Measurements from ENCODE around the gene PHLDA2.

PHLDA2 gene

DNA sequence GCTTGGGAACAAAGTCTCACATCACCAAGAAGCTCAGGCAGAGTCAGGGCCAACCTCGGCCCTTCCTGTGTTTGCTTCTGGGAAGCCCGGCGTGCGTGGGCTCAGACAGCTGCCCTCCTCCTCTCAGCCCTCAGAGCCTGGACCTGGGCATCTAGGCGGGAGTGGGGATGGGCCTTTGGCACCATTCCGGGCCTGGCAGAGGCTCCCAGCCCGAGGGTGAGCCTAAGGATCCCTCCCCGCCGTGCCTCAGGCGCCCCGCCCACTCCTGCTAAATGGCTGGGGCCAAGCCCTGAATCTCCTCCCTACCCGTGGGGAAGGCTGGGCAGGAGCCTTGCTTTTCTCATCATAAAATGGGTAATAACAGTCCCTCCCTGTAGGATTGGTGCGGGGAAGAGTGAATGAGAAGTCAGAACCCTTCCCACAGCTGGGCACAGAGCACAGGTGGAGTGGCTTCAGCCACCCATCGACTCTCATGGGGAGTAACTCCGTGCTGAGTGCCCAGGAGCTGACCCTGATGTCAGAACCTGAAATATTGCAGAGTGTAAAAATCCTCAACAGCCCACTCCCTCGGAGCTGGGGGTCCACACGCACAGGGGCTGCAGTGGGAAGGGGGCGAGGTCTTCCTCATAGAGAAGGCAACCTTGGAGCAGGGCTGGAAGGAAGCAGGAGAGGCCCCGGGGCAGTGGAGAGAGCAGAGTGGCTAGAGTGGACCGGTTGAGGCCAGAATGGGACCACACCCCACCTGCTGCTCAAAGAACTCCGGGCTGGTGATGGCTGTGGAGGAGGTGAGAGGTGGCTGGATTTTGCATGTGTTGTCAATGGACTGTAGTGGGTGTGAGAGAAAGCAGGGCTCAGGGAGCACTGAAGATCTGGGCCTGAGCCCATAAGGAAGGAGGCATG lies 24.8 kb downstream of the PHLDA2 start:
- H3K9me3 ChIP-seq (ENCODE audit: control insufficient read depth, insufficient read depth, low read length), result no peaks in the 10 kb centered on the region
- H4K20me1 ChIP-seq (ENCODE audit: control insufficient read depth, insufficient read depth, low read depth, low read length), result no peaks in the 10 kb centered on the region
- H3K4me2 ChIP-seq (ENCODE audit: low read length), result no peak overlapping the region
- H3K4me3 ChIP-seq (ENCODE audit: low read length), result no peak overlapping the region
- H3K4me1 ChIP-seq (ENCODE audit: control insufficient read depth, low read length), result peaks cover 14% of the 10 kb centered on the region
- H3K36me3 ChIP-seq (ENCODE audit: control insufficient read depth, low read length), result no peaks in the 10 kb centered on the region
- H3K9me2 ChIP-seq (replicated peaks; ENCODE audit: control insufficient read depth, low read length), result no peaks in the 10 kb centered on the region
- TF ChIP-seq, protein P1, sequence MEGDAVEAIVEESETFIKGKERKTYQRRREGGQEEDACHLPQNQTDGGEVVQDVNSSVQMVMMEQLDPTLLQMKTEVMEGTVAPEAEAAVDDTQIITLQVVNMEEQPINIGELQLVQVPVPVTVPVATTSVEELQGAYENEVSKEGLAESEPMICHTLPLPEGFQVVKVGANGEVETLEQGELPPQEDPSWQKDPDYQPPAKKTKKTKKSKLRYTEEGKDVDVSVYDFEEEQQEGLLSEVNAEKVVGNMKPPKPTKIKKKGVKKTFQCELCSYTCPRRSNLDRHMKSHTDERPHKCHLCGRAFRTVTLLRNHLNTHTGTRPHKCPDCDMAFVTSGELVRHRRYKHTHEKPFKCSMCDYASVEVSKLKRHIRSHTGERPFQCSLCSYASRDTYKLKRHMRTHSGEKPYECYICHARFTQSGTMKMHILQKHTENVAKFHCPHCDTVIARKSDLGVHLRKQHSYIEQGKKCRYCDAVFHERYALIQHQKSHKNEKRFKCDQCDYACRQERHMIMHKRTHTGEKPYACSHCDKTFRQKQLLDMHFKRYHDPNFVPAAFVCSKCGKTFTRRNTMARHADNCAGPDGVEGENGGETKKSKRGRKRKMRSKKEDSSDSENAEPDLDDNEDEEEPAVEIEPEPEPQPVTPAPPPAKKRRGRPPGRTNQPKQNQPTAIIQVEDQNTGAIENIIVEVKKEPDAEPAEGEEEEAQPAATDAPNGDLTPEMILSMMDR (IDR thresholded peaks at IDR 0.05; ENCODE audit: low read depth, low read length, poor library complexity, severe bottlenecking), result no peak
- no peak for TF ChIP-seq EZH2phosphoT487 (IDR thresholded peaks at IDR 0.05; ENCODE audit: borderline replicate concordance, low read length)
- no peaks in the 10 kb centered on the region for H3K79me2 ChIP-seq (ENCODE audit: control insufficient read depth, low read length)
- no peaks in the 10 kb centered on the region for H3K27me3 ChIP-seq (ENCODE audit: control insufficient read depth, low read length)
- H3F3A ChIP-seq (ENCODE audit: control insufficient read depth, insufficient read depth), result no peaks in the 10 kb centered on the region
- H3K27ac ChIP-seq (ENCODE audit: low read depth, low read length), result no peak overlapping the region

DNA sequence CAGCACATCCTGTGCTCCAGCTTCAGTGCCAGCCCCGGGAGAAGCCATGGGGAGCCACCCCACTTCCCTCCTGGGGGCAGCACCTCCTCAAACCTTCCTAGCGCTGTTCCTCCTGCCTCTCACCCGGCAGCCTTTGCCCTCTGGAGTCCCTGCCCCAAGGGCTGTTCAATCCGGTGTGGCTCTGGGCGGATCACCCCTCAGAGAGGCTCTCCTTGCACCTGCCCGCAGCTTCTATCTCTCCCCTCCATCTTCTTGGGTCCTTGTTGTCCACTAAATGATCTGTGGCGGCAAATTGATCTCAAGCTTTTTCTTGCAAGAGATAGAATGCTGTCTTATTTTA lies 25.6 kb downstream of the PHLDA2 start:
- Histone ChIP-seq H3F3A (ENCODE audit: control insufficient read depth, insufficient read depth) (no peaks in the 10 kb centered on the region), H3K27ac (ENCODE audit: low read depth, low read length) (no peak overlapping the region), H3K4me1 (ENCODE audit: control insufficient read depth, low read length) (peaks cover 14% of the 10 kb centered on the region), H3K79me2 (ENCODE audit: control insufficient read depth, low read length) (no peaks in the 10 kb centered on the region), H3K4me3 (ENCODE audit: low read length) (no peak overlapping the region), H3K36me3 (ENCODE audit: control insufficient read depth, low read length) (no peaks in the 10 kb centered on the region), H3K27me3 (ENCODE audit: control insufficient read depth, low read length) (0 out of 2 replicates have a peak, but pooled peaks cover 6% of the 10 kb centered on the region), H3K4me2 (ENCODE audit: low read length) (no peak overlapping the region), H3K9me2 (replicated peaks; ENCODE audit: control insufficient read depth, low read length) (no peaks in the 10 kb centered on the region), H3K9me3 (ENCODE audit: control insufficient read depth, insufficient read depth, low read length) (no peaks in the 10 kb centered on the region), H4K20me1 (ENCODE audit: control insufficient read depth, insufficient read depth, low read depth, low read length) (no peaks in the 10 kb centered on the region)
- no peak for TF ChIP-seq EZH2phosphoT487 (IDR thresholded peaks at IDR 0.05; ENCODE audit: borderline replicate concordance, low read length)
- TF ChIP-seq, protein P1 (IDR thresholded peaks at IDR 0.05; ENCODE audit: low read depth, low read length, poor library complexity, severe bottlenecking), result no peak

DNA sequence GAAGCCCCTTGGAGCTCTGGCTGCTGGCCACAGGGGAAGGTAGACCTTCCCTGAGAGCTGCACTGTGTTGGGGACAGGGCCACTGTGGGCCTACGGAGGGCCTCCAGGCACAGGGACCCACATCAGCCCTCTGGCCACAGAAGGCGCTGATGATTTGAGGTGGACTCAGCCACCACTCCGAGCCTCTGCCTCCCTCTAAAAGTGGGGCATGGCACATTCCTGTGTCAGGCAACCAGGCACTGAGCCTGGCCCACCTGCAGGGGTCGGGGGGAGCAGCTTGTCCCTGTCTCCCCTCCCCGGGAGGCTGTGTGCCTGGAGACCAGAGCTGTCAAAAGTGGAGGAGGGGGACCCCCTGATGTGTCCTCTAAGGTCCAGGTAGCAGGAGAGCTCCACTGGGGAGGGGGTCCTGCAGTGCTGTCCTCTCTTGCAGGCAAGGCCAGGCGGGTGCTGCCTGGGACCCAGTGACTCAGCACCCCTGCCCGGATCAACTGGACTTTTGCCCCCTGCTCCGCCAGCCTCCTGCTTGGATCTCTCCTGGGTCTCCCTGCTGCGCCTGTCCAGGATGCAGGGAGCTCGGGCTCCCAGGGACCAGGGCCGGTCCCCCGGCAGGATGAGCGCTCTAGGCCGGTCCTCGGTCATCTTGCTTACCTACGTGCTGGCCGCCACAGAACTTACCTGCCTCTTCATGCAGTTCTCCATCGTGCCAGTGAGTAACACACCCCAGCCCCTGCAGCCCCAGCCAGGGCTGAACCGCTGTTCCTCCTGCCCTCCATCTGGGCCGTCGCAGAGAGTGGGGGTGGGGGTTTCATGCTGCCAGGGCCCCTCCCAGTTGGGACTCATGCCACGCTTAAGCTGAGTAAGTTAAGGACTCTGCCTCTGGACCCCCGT lies 26.2 kb downstream of the PHLDA2 start:
- Histone ChIP-seq H3K27me3 (ENCODE audit: control insufficient read depth, low read length) (0 out of 2 replicates have a peak, but pooled peaks cover 7% of the 10 kb centered on the region), H3K4me3 (ENCODE audit: low read length) (peak overlapping the region; percentile 90), H3K27ac (ENCODE audit: low read depth, low read length) (no peak overlapping the region), H3K4me1 (ENCODE audit: control insufficient read depth, low read length) (peaks cover 14% of the 10 kb centered on the region), H3K79me2 (ENCODE audit: control insufficient read depth, low read length) (no peaks in the 10 kb centered on the region), H4K20me1 (ENCODE audit: control insufficient read depth, insufficient read depth, low read depth, low read length) (no peaks in the 10 kb centered on the region), H3K4me2 (ENCODE audit: low read length) (peak overlapping the region; percentile 98), H3K9me3 (ENCODE audit: control insufficient read depth, insufficient read depth, low read length) (no peaks in the 10 kb centered on the region), H3F3A (ENCODE audit: control insufficient read depth, insufficient read depth) (no peaks in the 10 kb centered on the region), H3K9me2 (replicated peaks; ENCODE audit: control insufficient read depth, low read length) (no peaks in the 10 kb centered on the region), H3K36me3 (ENCODE audit: control insufficient read depth, low read length) (no peaks in the 10 kb centered on the region)
- TF ChIP-seq EZH2phosphoT487 (IDR thresholded peaks at IDR 0.05; ENCODE audit: borderline replicate concordance, low read length), result no peak
- TF ChIP-seq, protein P1 (IDR thresholded peaks at IDR 0.05; ENCODE audit: low read depth, low read length, poor library complexity, severe bottlenecking), result no peak

All from DOHH2 (cell line).